Measurements from ENCODE around the gene KRTAP10-2.

Gene KRTAP10-2

DNA sequence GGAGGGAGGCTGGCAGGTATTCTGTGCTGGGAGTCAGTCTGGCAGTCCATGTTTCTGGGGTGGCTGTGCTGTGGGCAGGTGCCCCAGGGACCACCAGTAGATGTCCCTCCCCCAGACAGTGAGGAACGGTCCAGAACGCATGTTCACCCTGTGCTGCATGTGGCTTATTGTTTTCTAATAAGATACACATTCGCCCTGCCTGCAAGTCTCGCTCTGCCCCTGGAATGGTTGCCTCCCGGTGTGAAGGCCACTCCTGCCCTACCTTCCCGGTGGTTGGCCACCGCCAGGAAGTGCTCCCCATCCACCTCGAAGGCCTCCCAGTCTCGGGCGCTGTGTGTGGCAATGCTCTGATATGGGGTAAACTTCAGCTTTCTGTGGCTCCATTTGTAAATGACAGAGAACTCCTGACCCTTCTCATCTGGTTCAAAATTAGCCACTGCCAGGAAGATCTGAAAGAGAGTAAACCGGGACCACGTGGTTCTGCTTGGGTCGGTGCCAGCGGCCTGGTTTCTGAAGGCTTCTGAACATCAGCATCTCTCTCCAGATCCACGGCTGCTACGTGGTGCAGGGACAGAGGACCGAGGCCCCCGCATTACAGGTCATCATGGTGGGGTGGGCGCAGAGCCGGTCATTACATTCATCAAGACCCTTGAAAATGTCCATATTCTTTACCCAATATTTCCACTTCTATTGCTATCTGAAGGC is 25.8 kb downstream of the KRTAP10-2 start:
- no peak for DNase-seq (ENCODE audit: extremely low read depth, low read depth)
- TF ChIP-seq, protein P1, sequence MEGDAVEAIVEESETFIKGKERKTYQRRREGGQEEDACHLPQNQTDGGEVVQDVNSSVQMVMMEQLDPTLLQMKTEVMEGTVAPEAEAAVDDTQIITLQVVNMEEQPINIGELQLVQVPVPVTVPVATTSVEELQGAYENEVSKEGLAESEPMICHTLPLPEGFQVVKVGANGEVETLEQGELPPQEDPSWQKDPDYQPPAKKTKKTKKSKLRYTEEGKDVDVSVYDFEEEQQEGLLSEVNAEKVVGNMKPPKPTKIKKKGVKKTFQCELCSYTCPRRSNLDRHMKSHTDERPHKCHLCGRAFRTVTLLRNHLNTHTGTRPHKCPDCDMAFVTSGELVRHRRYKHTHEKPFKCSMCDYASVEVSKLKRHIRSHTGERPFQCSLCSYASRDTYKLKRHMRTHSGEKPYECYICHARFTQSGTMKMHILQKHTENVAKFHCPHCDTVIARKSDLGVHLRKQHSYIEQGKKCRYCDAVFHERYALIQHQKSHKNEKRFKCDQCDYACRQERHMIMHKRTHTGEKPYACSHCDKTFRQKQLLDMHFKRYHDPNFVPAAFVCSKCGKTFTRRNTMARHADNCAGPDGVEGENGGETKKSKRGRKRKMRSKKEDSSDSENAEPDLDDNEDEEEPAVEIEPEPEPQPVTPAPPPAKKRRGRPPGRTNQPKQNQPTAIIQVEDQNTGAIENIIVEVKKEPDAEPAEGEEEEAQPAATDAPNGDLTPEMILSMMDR (IDR thresholded peaks at IDR 0.05; ENCODE audit: low read depth, low read length, missing control alignments) = no peak

DNA sequence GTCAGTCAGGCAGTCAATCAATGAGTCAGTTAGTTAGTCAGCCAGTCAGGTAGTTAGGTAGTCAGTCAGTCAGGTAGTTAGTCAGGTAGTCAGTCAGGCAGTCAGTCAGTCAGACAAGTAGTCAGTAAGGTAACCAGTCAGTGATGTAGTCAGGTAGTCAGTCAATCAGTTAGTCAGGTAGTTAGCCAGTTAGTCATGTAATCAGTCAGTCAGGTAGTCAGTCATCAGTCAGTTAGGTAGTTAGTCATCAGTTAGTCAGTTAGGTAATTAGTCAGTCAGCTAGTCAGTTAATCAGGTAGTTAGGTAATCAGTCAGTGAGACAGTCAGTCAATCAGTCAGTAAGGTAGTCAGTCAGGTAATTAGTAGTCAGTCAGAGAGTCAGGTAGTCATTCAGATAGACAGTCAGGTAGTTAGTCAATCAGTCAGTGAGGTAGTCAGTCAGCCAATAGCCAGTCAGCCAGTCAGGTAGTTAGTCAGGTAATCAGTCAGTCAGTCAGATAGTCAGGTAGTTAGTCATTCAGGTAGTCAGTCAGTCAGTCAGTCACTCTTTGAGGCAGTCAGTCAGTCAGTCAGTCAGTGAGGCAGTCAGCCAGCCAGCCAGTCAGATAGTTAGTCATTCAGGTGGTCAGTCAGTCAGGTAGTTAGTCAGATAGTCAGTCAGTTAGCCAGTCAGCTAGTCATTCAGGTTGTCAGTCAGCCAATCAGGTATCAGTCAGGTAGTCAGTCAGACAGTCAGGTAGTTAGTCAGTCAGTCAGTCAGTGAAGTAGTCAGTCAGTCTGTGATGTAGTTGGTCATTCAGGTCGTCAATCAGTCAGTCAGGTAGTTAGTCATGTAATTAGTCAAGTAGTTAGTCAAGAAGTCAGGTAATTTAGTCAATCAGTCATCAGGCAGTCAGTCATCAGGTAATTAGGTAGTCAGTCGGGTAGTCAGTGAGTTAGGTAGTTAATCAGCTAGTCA is 26.6 kb downstream of the KRTAP10-2 start:
- TF ChIP-seq, protein P1 (IDR thresholded peaks at IDR 0.05; ENCODE audit: low read depth, low read length, missing control alignments) = no peak
- H3K4me3 ChIP-seq (replicated peaks; ENCODE audit: low read depth, low read length) = no peak overlapping the region
- DNase-seq (ENCODE audit: extremely low read depth, low read depth) = no peak

More for the DNA sequence above, 25.8 kb downstream of the KRTAP10-2 start:
- no peak overlapping the region for H3K4me3 ChIP-seq (replicated peaks; ENCODE audit: low read depth, low read length)

GRCh38 chr21:44523567-44524413 is 27.5 kb downstream of the KRTAP10-2 start:
- TF ChIP-seq, protein P1 (IDR thresholded peaks at IDR 0.05; ENCODE audit: low read depth, low read length, missing control alignments) = no peak
- H3K4me3 ChIP-seq (replicated peaks; ENCODE audit: low read depth, low read length) = no peak overlapping the region
- DNase-seq (ENCODE audit: extremely low read depth, low read depth) = no peak

DNA sequence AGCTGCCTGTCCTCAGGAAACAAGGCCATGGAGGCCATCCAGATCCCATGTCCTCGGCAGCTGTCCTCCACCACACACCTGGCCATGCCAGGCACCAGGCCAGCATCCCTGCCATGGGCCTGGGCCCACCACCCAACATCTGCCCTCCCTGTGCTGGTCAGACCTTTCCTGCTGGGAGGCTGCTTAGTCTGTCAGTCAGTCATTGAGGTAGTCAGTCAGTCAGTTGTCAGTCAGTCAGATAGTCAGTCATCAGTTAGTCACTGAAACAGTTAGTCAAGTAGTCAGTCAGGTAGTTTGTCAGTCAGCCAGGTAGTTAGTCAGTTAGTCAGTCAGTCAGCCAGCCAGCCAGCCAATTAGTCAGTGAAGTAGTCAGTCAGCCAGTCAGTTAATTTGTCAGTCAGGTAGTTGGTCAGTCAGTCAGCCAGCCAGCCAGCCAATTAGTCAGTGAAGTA is 28.5 kb downstream of the KRTAP10-2 start:
- TF ChIP-seq, protein P1 (IDR thresholded peaks at IDR 0.05; ENCODE audit: low read depth, low read length, missing control alignments) = no peak
- DNase-seq (ENCODE audit: extremely low read depth, low read depth) = no peak
- no peak overlapping the region for H3K4me3 ChIP-seq (replicated peaks; ENCODE audit: low read depth, low read length)

- DNase-seq (ENCODE audit: extremely low read depth, low read depth) = no peak
Measured at GRCh38 chr21:44521928-44522752, 29.2 kb downstream of the KRTAP10-2 start.

More at GRCh38 chr21:44521928-44522752, 29.2 kb downstream of the KRTAP10-2 start:
- TF ChIP-seq, protein P1 (IDR thresholded peaks at IDR 0.05; ENCODE audit: low read depth, low read length, missing control alignments) = no peak
- no peak overlapping the region for H3K4me3 ChIP-seq (replicated peaks; ENCODE audit: low read depth, low read length)

Data from HFF-Myc (cell line).